SH-SY5Y (cell line): Measurements from ENCODE around the gene OLFM4.

Experiments used
- GATA2 ChIP-seq: IDR thresholded peaks from 2 replicates; pipeline ENCODE4 v1.6.1; 2011; ENCODE audit warnings: mild to moderate bottlenecking, low read depth, low read length
- GATA3 ChIP-seq: IDR thresholded peaks from 2 replicates; pipeline ENCODE4 v1.6.1; 2011; ENCODE audit warnings: low read depth, mild to moderate bottlenecking, low read length, moderate library complexity

- no peak for TF ChIP-seq GATA3
- no peak for TF ChIP-seq GATA2
These were observed 15.5 kb upstream of the OLFM4 start for GRCh38 chr13:53013113-53013512.
